ENCODE results near the gene RGS13.

RGS13 gene

GRCh38 chr1:192635939-192636338 lies at the start of gene RGS13:
RGS13 (plus strand) TSS chr1:192636147; CDS start chr1:192644335, 8,188 bp downstream.
- no peak within 1 kb of the TSS for H3K4me3 ChIP-seq (ENCODE audit: low read length)
- TF ChIP-seq CTCF (conservative IDR thresholded peaks at IDR 0.05; ENCODE audit: low read length): no peak
- no peak for DNase-seq (ENCODE audit: low read depth)

GRCh38 chr1:192587386-192588266 lies 48.3 kb upstream of the RGS13 start:
- no peak for TF ChIP-seq CTCF (conservative IDR thresholded peaks at IDR 0.05; ENCODE audit: low read length)
- no peak overlapping the region for H3K4me3 ChIP-seq (ENCODE audit: low read length)
- no peak for DNase-seq (ENCODE audit: low read depth)

- peak; percentile 49 for DNase-seq (ENCODE audit: low read depth)
- no peak for TF ChIP-seq CTCF (conservative IDR thresholded peaks at IDR 0.05; ENCODE audit: low read length)
Measured at GRCh38 chr1:192588546-192588945, 47.4 kb upstream of the RGS13 start.

GRCh38 chr1:192589813-192590212 lies 46.1 kb upstream of the RGS13 start:
- no peak overlapping the region for H3K4me3 ChIP-seq (ENCODE audit: low read length)
- DNase-seq (ENCODE audit: low read depth): peak; percentile 42
- no peak for TF ChIP-seq CTCF (conservative IDR thresholded peaks at IDR 0.05; ENCODE audit: low read length)

More at GRCh38 chr1:192588546-192588945, 47.4 kb upstream of the RGS13 start:
- H3K4me3 ChIP-seq (ENCODE audit: low read length): no peak overlapping the region

GRCh38 chr1:192592517-192592916 lies 43.4 kb upstream of the RGS13 start:
- no peak for TF ChIP-seq CTCF (conservative IDR thresholded peaks at IDR 0.05; ENCODE audit: low read length)
- no peak overlapping the region for H3K4me3 ChIP-seq (ENCODE audit: low read length)
- no peak for DNase-seq (ENCODE audit: low read depth)

- no peak overlapping the region for H3K4me3 ChIP-seq (ENCODE audit: low read length)
- peak; percentile 31 for DNase-seq (ENCODE audit: low read depth)
- TF ChIP-seq CTCF (conservative IDR thresholded peaks at IDR 0.05; ENCODE audit: low read length): no peak
Measured at GRCh38 chr1:192592981-192593708, 42.8 kb upstream of the RGS13 start.
